GM12878 (cell line): ENCODE data around the gene CCDC88C. TPM values are rescaled to one million over a fixed set of nuclear protein-coding genes. Genes with fewer than 3 reads are reported as not detected.
A peak's percentile ranks its signal among the peaks of the same experiment; 100 is the strongest.

Source experiments
- ASH2L ChIP-seq: fragments of 300-600, 200-600 bp; sonication (generic); IDR thresholded peaks from 2 replicates; pipeline ENCODE4 v1.6.1; 2017; ENCODE audit warnings: low read depth, mild to moderate bottlenecking, borderline replicate concordance
- CHD4 ChIP-seq: fragments of 200-600 bp; sonication (generic); IDR thresholded peaks from 2 replicates; pipeline ENCODE4 v1.6.1; 2016; ENCODE audit warnings: mild to moderate bottlenecking
- E4F1 ChIP-seq: fragments of 450-650 bp; IDR thresholded peaks from 2 replicates; pipeline ENCODE4 v1.6.1; 2018; ENCODE audit warnings: borderline replicate concordance, mild to moderate bottlenecking; ENCODE audit not compliant: partially characterized antibody
- EGR1 ChIP-seq, 2 experiments: IDR thresholded peaks; 1 replicate in 1 of 2; 2 replicates in 1 of 2; pipeline ENCODE4 v1.6.1; 2011 to 2012; ENCODE audit warnings: low read depth in 2 of 2, low read length in 2 of 2, borderline replicate concordance in 1 of 2, mild to moderate bottlenecking in 1 of 2, moderate library complexity in 1 of 2
- EP300 ChIP-seq, 2 experiments: fragments of 150-350 bp in 1 of 2; IDR thresholded peaks; 2 replicates each; pipeline ENCODE4 v1.6.1; 2011 to 2012; ENCODE audit warnings: low read depth in 2 of 2, low read length in 2 of 2, borderline replicate concordance in 1 of 2, improper control_type of control experiment in 1 of 2, inconsistent platforms in 1 of 2; ENCODE audit not compliant: control insufficient read depth in 1 of 2
- ESRRA ChIP-seq: IDR thresholded peaks from 2 replicates; pipeline ENCODE4 v1.6.1; 2012; ENCODE audit warnings: mild to moderate bottlenecking, low read length, improper control_type of control experiment
- FOS ChIP-seq: IDR thresholded peaks from 3 replicates; pipeline ENCODE4 v1.6.1; 2011; ENCODE audit warnings: borderline replicate concordance; ENCODE audit not compliant: insufficient read length; ENCODE audit errors: extremely low read depth
- HDAC2 ChIP-seq: fragments of 200-600 bp; sonication (generic); IDR thresholded peaks from 2 replicates; pipeline ENCODE4 v1.6.1; 2017
- HDAC6 ChIP-seq: fragments of 200-600 bp; sonication (generic); IDR thresholded peaks from one replicate; pipeline ENCODE4 v1.8.0; 2017; ENCODE audit warnings: antibody characterized with exemption; ENCODE audit not compliant: unreplicated experiment
- JUND ChIP-seq: IDR thresholded peaks from 2 replicates; pipeline ENCODE4 v1.6.1; 2012; ENCODE audit warnings: low read depth, mild to moderate bottlenecking, low read length, improper control_type of control experiment, moderate library complexity
- KDM1A ChIP-seq: fragments of 200-600 bp; sonication (generic); IDR thresholded peaks from 2 replicates; pipeline ENCODE4 v1.6.1; 2016; ENCODE audit warnings: borderline replicate concordance
- KLF5 ChIP-seq: fragments of 450-650 bp; IDR thresholded peaks from 2 replicates; pipeline ENCODE4 v1.6.1; 2014; ENCODE audit warnings: mild to moderate bottlenecking; ENCODE audit not compliant: partially characterized antibody
- NFYB ChIP-seq: IDR thresholded peaks from 2 replicates; pipeline ENCODE4 v1.6.1; 2011; ENCODE audit warnings: low read depth, mild to moderate bottlenecking, low read length, improper control_type of control experiment, moderate library complexity; ENCODE audit not compliant: insufficient read depth
- PBX3 ChIP-seq: IDR thresholded peaks from 2 replicates; pipeline ENCODE4 v1.6.1; 2011; ENCODE audit warnings: mild to moderate bottlenecking, low read depth, low read length, moderate library complexity; ENCODE audit not compliant: insufficient replicate concordance
- PML ChIP-seq: IDR thresholded peaks from 2 replicates; pipeline ENCODE4 v1.6.1; 2012; ENCODE audit warnings: low read length, inconsistent platforms
- POLR2A ChIP-seq: IDR thresholded peaks from 2 replicates; pipeline ENCODE4 v1.6.1; 2011; ENCODE audit warnings: low read depth, mild to moderate bottlenecking, low read length
- POLR2AphosphoS5 ChIP-seq: IDR thresholded peaks from 2 replicates; pipeline ENCODE4 v1.6.1; 2011; ENCODE audit warnings: mild to moderate bottlenecking, low read length, inconsistent platforms
- RCOR1 ChIP-seq: conservative IDR thresholded peaks from 2 replicates; pipeline ENCODE4 v1.6.1; 2012; ENCODE audit warnings: low read depth, low read length, improper control_type of control experiment
- RELB ChIP-seq: fragments of 450-650 bp; IDR thresholded peaks from 2 replicates; pipeline ENCODE4 v1.6.1; 2017; ENCODE audit warnings: low read depth, mild to moderate bottlenecking, moderate library complexity
- RUNX3 ChIP-seq: IDR thresholded peaks from 2 replicates; pipeline ENCODE4 v1.6.1; 2012; ENCODE audit warnings: low read length, inconsistent platforms
- SMAD5 ChIP-seq: IDR thresholded peaks from 2 replicates; pipeline ENCODE4 v1.6.1; 2016; ENCODE audit warnings: antibody characterized with exemption, low read depth
- TAF1 ChIP-seq: IDR thresholded peaks from 2 replicates; pipeline ENCODE4 v1.6.1; 2011; ENCODE audit warnings: mild to moderate bottlenecking, low read depth, low read length, borderline replicate concordance
- ZNF622 ChIP-seq: fragments of 450-650 bp; IDR thresholded peaks from 2 replicates; pipeline ENCODE4 v1.6.1; 2017; ENCODE audit warnings: mild to moderate bottlenecking, inconsistent platforms
- ZZZ3 ChIP-seq: IDR thresholded peaks from 2 replicates; pipeline ENCODE4 v1.6.1; 2011; ENCODE audit warnings: low read depth; ENCODE audit not compliant: control insufficient read depth, insufficient read length
- polyA plus RNA-seq, 11 experiments: library from polyadenylated mRNA; depleted of rRNA in 4 of 11; unstranded in 6 of 11; stranded (reverse) in 5 of 11; fragments of >200 nt; fragmentation: Nextera tagmentation in 4 of 11; fragmentation: Illumina TruSeq in 1 of 11; extraction: Ambion mirVana in 4 of 11; extraction: Trizol in 1 of 11; gene quantifications; 1 replicate in 1 of 11; 2 replicates in 10 of 11; pipeline versions ENCODE4 v1.2.1 to v1.2.3, GENCODE V29; 2011 to 2016; ENCODE audit warnings: inconsistent platforms in 2 of 11, missing spikeins in 2 of 11, low read depth in 1 of 11
- total RNA-seq, 4 experiments: library from RNA; depleted of rRNA in 3 of 4; stranded (reverse); fragments of >200 nt in 3 of 4; fragmentation: Illumina TruSeq in 1 of 4; extraction: Trizol in 1 of 4; gene quantifications; 2 replicates each; pipeline versions ENCODE4 v1.2.1 to v1.2.3, GENCODE V29; 2013 to 2021
- TF ChIP-seq, protein P1 (sequence below): fragments of 450-650 bp; IDR thresholded peaks from 2 replicates; pipeline ENCODE4 v1.6.1; 2016; ENCODE audit warnings: mild to moderate bottlenecking

CCDC88C gene
- total and polyA plus RNA-seq, 10 of the 15 experiments (the other 5 are each of a cell fraction or from before 2014, with no cell fraction given), result 4.0 to 79.6 (median 36.6) TPM

DNA sequence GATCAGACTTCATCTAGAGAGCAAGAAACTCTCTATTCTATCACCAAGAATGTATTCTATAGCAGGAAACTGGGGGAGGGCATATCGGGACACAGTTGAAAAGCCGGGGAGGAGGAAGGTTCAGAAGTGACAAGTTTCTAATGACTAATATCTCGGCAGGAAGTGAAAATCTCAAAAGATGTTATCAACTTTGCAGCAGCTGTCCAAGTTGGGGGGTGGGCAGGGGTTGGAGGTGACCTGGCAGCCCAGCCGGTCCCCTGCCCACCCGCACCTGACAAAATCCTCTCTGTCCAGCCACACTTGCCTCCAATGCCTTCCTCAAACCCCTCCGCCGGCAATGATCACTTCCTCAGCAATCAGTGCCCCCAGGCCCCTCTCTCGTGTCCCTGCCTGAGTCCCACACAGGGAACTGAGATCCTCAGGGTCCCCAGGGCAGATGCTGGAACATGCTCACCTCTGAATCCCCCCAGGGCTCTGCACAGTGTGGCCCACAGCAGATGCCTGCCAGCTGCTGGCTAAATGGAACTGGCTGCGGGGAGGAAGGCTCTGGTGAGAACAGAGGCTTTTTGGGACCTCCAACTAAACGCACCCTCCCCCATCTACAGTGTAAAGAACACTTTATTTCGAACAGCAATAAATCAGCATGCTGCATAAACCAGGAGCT lies 43.9 kb downstream of the CCDC88C start (continued):
- TF ChIP-seq EGR1 (IDR thresholded peaks at IDR 0.05; ENCODE audit: borderline replicate concordance in 1 of 2, low read depth in 2 of 2, low read length in 2 of 2) (peak in 1 of 2 experiments; percentile 61; a peak in 1 of 3 replicates), TAF1 (no peak), ZZZ3 (no peak), ESRRA (0 out of 2 replicates have a peak, but pooled peaks have one; percentile 65), RCOR1 (0 out of 2 replicates have a peak, but pooled peaks have one; percentile 71), PBX3 (no peak), POLR2A (no peak), CHD4 (no peak), KDM1A (no peak), HDAC6 (peak; percentile 20), NFYB (no peak), E4F1 (no peak), SMAD5 (0 out of 2 replicates have a peak, but pooled peaks have one; percentile 43), FOS (no peak), PML (no peak), RELB (peak; percentile 73), ZNF622 (no peak), KLF5 (peak; percentile 53), HDAC2 (no peak), POLR2AphosphoS5 (no peak), EP300 (IDR thresholded peaks at IDR 0.05; ENCODE audit: borderline replicate concordance in 1 of 2, control insufficient read depth in 1 of 2, low read depth in 2 of 2, low read length in 2 of 2) (peak; percentile 92 to 96), ASH2L (no peak), JUND (peak; percentile 87), RUNX3 (no peak)
- TF ChIP-seq, protein P1, sequence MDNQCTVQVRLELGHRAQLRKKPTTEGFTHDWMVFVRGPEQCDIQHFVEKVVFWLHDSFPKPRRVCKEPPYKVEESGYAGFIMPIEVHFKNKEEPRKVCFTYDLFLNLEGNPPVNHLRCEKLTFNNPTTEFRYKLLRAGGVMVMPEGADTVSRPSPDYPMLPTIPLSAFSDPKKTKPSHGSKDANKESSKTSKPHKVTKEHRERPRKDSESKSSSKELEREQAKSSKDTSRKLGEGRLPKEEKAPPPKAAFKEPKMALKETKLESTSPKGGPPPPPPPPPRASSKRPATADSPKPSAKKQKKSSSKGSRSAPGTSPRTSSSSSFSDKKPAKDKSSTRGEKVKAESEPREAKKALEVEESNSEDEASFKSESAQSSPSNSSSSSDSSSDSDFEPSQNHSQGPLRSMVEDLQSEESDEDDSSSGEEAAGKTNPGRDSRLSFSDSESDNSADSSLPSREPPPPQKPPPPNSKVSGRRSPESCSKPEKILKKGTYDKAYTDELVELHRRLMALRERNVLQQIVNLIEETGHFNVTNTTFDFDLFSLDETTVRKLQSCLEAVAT, result 0 out of 2 replicates have a peak, but pooled peaks have one; percentile 30
